GM13976 (cell line): Measurements from ENCODE around the gene ZPBP2.
"Not testable (repeated sequence)": the region's sequence is repeated elsewhere in the genome, so short reads cannot be mapped to it uniquely, and the experiment has no call there.

Experiments used
- DNase-seq: peaks from one replicate; pipeline ENCODE4 v3.0.0; 2012; ENCODE audit warnings: low spot score
- CTCF ChIP-seq: IDR thresholded peaks from 2 replicates; pipeline ENCODE4 v1.5.1; 2012; ENCODE audit warnings: borderline replicate concordance, mild to moderate bottlenecking; ENCODE audit not compliant: insufficient read depth; ENCODE audit errors: extremely low read depth, missing control alignments, control extremely low read depth
- in situ Hi-C: fragments of 300-500 bp; cut with MboI; formaldehyde crosslinking; loops from one replicate; pipeline ENCODE4 v1.12.0; 2022; ENCODE audit warnings: low sequenced_read_pairs, mixed read lengths, inconsistent platforms; ENCODE audit not compliant: unreplicated experiment

The ZPBP2 gene

GRCh38 chr17:39838057-39838456, 29.9 kb upstream of the ZPBP2 start:
- DNase-seq = no peak
- in situ Hi-C loops = no loop called here
- no peak for TF ChIP-seq CTCF

DNA sequence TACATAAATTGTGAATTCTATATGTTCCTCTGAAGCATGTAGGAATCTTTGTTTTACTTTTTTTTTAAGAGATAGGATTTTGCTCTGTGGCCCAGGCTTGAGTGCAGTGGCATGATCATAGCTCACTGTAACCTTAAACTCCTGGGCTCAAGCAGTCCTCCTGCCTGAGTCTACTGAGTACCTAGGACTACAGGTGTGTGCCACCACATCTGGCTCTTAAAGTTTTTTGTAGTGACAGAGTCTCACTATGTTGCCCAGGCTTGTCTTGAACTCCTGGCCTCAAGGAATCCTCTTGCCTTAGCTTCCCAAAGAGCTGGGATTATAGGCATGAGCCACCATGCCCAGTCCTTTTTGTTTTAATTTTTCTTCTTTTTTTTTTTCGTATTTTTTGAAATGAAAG, 29.2 kb upstream of the ZPBP2 start:
- in situ Hi-C loops = no loop called here
- no peak for DNase-seq
- TF ChIP-seq CTCF = no peak

DNA sequence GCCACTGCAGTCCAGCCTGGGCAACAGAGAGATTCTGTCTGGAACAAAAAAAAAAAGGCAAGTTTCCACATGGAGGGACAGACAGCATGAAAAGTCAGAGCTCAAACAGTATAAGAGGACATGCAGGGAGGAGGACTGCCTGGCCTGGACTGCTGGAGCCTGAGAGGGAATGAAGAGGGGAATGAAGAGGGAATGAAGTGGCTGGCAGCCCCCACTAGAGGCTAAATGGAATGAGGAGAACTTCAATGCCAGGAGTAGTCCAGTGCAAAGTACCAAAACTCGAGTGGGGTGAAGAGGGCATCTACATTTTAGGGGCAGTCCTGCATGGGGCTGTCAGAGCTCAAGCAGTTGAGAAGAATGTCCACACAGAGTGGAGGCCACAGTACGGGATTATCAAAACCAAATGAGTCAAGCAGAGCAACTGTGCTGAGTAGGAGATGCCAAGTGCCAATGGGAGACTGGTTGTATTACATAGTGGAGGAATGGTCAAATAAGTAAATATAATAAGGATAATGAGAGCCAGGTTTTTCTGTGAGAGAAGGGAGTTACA, 26.8 kb upstream of the ZPBP2 start:
- in situ Hi-C loops = no loop called here
- TF ChIP-seq CTCF = no peak
- DNase-seq = no peak

- no peak for DNase-seq
- in situ Hi-C loops = no loop called here
- no peak for TF ChIP-seq CTCF
Observed at GRCh38 chr17:39845052-39845846, 22.8 kb upstream of the ZPBP2 start.

DNA sequence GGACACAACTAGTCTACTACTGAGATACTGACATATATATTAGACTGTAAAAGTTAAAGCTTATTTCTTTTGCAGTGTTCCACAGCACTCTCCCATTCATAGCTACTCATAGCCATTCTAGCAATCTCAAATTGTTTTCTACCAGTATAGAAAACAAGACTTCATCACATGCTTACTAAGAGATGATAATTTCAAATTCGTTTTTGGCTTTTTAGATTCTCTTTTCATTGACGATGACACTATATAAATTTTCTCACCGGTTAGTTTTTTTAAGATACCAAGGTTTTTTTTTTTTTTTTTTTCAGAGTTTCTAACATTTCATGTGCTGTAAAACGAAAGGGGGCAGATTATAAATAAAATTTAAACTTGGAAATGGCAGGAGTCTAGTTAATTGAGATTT, 21.8 kb upstream of the ZPBP2 start:
- in situ Hi-C loops = no loop called here
- no peak for DNase-seq
- TF ChIP-seq CTCF = no peak

DNA sequence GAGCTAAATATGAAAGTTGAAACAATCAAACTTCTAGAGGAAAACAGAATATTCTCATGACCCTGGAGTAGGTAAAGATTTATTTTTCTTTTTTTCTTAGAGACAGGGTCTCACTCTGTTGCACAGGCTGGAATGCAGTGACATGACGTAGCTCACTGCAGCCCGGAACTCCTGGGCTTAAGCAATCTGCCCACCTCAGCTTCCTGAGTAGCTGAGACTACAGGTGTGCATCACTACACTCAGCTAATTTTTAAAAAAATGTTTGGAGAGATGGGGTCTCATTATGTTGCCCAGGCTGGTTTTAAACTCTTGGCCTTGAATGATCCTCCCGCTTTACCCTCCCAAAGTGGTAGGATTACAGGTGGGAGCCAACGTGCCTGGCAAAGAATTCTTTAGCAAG, 19.4 kb upstream of the ZPBP2 start:
- TF ChIP-seq CTCF = no peak
- DNase-seq = no peak
- in situ Hi-C loops = no loop called here

DNA sequence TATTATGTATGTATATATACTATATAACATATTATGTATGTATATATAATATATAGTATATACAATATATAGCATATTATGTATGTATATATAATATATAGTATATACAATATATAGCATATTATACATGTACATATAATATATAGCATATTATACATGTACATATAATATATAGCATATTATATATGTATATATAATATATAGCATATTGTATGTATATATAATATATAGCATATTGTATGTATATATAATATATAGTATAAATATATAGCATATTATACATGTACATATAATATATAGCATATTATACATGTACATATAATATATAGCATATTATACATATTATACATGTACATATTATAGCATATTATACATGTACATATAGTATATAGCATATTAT, 17.8 kb upstream of the ZPBP2 start:
- in situ Hi-C loops, DNase-seq: not testable (repeated sequence)
